Neutrophil (primary cell): ENCODE results near the gene STARD10.

Source experiments
- H3K27ac ChIP-seq: fragments of 200-600 bp; sonication (generic); 2 replicates; pipeline ENCODE4 v1.5.1; 2016; ENCODE audit warnings: mild to moderate bottlenecking, moderate library complexity
- H3K27me3 ChIP-seq: fragments of 200-600 bp; sonication (generic); 2 replicates; pipeline ENCODE4 v1.6.0; 2016; ENCODE audit warnings: mild to moderate bottlenecking
- H3K36me3 ChIP-seq: fragments of 200-600 bp; sonication (generic); 2 replicates; pipeline ENCODE4 v1.5.1; 2017
- H3K4me1 ChIP-seq, 2 experiments: fragments of 200-600 bp in 1 of 2; sonication (generic) in 1 of 2; 1 replicate in 1 of 2; 2 replicates in 1 of 2; pipeline versions ENCODE4 v1.5.1 to v1.6.1; 2013 to 2016; ENCODE audit warnings: low read depth in 1 of 2, low read length in 1 of 2, mild to moderate bottlenecking in 1 of 2, moderate library complexity in 1 of 2; ENCODE audit not compliant: control insufficient read depth in 1 of 2, insufficient read depth in 1 of 2
- H3K4me3 ChIP-seq, 2 experiments: fragments of 200-600 bp in 1 of 2; sonication (generic) in 1 of 2; 1 replicate in 1 of 2; 2 replicates in 1 of 2; pipeline ENCODE4 v1.5.1; 2013 to 2016; ENCODE audit warnings: low read depth in 1 of 2, low read length in 1 of 2, mild to moderate bottlenecking in 1 of 2, moderate library complexity in 1 of 2
- H3K9me3 ChIP-seq: fragments of 200-600 bp; sonication (generic); 2 replicates; pipeline ENCODE4 v1.5.1; 2016
- CTCF ChIP-seq: fragments of 200-600 bp; sonication (generic); IDR thresholded peaks from 2 replicates; pipeline ENCODE4 v1.5.1; 2016; ENCODE audit warnings: antibody characterized with exemption

Gene STARD10

GRCh38 chr11:72716788-72717435, 76.9 kb downstream of the STARD10 start:
- H3K4me3 ChIP-seq = no peak overlapping the region
- H3K4me1 ChIP-seq = peaks cover 53 to 66% of the 10 kb centered on the region in 2 experiments
- H3K36me3 ChIP-seq = peaks cover 93% of the 10 kb centered on the region
- no peaks in the 10 kb centered on the region for H3K9me3 ChIP-seq
- peak overlapping the region; percentile 99 for H3K27ac ChIP-seq
- no peak for TF ChIP-seq CTCF
- no peaks in the 10 kb centered on the region for H3K27me3 ChIP-seq

GRCh38 chr11:72716290-72716689, 77.6 kb downstream of the STARD10 start:
- Histone ChIP-seq H3K27me3 (no peaks in the 10 kb centered on the region), H3K27ac (peak overlapping the region; percentile 99), H3K9me3 (no peaks in the 10 kb centered on the region), H3K36me3 (peaks cover 95% of the 10 kb centered on the region), H3K4me1 (peaks cover 47 to 60% of the 10 kb centered on the region in 2 experiments), H3K4me3 (no peak overlapping the region)
- TF ChIP-seq CTCF = no peak

- H3K27me3 ChIP-seq = no peaks in the 10 kb centered on the region
- TF ChIP-seq CTCF = no peak
- H3K4me1 ChIP-seq = peaks cover 13 to 25% of the 10 kb centered on the region in 2 experiments
- peak overlapping the region; percentile 44 for H3K27ac ChIP-seq
- no peaks in the 10 kb centered on the region for H3K9me3 ChIP-seq
- peaks cover 98% of the 10 kb centered on the region for H3K36me3 ChIP-seq
- H3K4me3 ChIP-seq = no peak overlapping the region
Measured at GRCh38 chr11:72712841-72713240, 81.0 kb downstream of the STARD10 start.

GRCh38 chr11:72712168-72712751, 81.6 kb downstream of the STARD10 start:
- H3K27me3 ChIP-seq = no peaks in the 10 kb centered on the region
- H3K4me1 ChIP-seq = peaks cover 7 to 19% of the 10 kb centered on the region in 2 experiments
- no peak for TF ChIP-seq CTCF
- H3K9me3 ChIP-seq = no peaks in the 10 kb centered on the region
- peaks cover 98% of the 10 kb centered on the region for H3K36me3 ChIP-seq
- H3K4me3 ChIP-seq = no peak overlapping the region
- H3K27ac ChIP-seq = peak overlapping the region; percentile 44

GRCh38 chr11:72711141-72711540, 82.7 kb downstream of the STARD10 start:
- Histone ChIP-seq H3K27me3 (no peaks in the 10 kb centered on the region), H3K36me3 (peaks cover 98% of the 10 kb centered on the region)

More at GRCh38 chr11:72711141-72711540, 82.7 kb downstream of the STARD10 start:
- no peak for TF ChIP-seq CTCF
- Histone ChIP-seq H3K27ac (peak overlapping the region; percentile 33), H3K9me3 (no peaks in the 10 kb centered on the region), H3K4me1 (peaks cover under 1 to 11% of the 10 kb centered on the region in 2 experiments), H3K4me3 (no peak overlapping the region)
